HG03520 (cell line): ENCODE data around the gene FBXL16.
"Not testable (repeated sequence)": the region's sequence is repeated elsewhere in the genome, so short reads cannot be mapped to it uniquely, and the experiment has no call there.

Experiments
- ATAC-seq: cut with Tn5 transposase; IDR thresholded peaks from one replicate; pipeline ENCODE4 v1.9.1; 2021; ENCODE audit warnings: mild to moderate bottlenecking, moderate library complexity; ENCODE audit not compliant: unreplicated experiment

Gene FBXL16

GRCh38 chr16:723695-724094 lies 18.1 kb upstream of the FBXL16 start:
- no peak for ATAC-seq

- no peak for ATAC-seq
Measured at GRCh38 chr16:722835-723633, 17.4 kb upstream of the FBXL16 start.

DNA sequence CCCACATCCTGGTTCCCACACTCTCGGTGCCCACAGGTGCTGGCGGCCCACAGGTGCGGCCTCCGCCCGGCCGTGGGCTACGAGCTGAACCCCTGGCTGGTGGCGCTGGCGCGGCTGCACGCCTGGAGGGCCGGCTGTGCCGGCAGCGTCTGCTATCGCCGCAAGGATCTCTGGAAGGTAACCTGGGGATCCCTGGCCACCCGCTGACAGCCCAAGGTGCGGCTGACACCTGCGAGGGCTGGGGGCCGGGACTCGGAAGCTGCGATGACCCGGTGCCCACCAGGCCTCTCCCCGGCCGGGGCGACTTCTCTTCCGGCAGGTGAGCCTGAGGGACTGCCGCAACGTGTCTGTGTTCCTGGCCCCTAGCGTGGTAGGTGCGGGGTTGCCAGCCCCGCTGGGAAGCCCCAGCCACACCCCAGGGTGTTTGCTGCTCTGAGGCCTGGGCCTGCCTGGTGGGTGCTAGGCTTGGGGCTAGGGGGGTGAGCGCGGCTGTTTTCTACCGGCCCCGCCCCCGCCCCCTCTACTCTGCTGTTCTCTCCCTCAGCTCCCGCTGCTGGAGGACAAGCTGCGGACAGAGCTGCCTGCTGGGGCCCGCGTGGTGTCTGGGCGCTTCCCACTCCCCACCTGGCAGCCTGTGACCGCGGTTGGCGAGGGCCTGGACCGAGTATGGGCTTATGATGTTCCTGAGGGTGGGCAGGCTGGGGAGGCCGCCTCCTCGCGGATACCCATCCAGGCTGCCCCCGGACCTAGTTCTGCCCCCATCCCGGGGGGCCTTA lies 16.4 kb upstream of the FBXL16 start:
- no peak for ATAC-seq

DNA sequence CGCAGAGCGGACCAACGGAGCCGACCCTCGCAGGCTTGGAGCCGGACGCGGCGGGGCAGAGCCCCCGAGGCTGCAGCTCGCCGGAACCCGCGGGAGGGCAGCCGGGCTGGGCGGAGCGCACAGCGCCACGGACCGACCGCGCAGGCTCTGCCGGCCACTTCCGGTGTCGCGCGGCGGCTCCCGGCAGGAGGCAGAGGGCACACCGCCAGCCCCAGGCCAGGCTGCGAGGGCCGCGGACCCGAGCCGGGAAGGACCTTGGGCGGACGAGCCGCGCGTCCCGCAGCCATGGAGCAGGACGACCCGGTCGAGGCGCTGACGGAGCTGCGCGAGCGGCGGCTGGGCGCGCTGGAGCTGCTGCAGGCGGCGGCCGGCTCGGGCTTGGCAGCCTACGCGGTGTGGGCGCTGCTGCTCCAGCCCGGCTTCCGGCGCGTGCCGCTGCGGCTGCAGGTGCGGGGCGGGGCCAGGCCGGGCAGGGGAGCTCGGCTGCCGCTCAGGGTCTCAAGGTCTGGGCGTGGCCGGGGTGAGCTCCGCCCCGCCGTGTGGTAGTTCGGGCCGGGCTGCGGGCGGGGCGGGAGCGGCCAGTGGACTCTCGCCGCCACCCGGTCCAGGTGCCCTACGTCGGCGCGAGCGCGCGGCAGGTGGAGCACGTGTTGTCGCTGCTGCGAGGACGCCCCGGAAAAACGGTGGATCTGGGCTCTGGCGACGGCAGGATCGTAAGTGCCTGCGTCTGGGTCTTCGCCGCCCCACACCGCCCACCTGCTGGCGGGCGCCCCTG lies 15.6 kb upstream of the FBXL16 start, which contains the start of gene ANTKMT:
Gene ANTKMT, plus strand, starts transcription at position 157 of the 775 bp plus-strand sequence. Its CDS starts 129 bp downstream, at position 286.
- ATAC-seq, result peak; percentile 58

GRCh38 chr16:720447-720989 lies 14.9 kb upstream of the FBXL16 start:
- ATAC-seq, result peak; percentile 19

DNA sequence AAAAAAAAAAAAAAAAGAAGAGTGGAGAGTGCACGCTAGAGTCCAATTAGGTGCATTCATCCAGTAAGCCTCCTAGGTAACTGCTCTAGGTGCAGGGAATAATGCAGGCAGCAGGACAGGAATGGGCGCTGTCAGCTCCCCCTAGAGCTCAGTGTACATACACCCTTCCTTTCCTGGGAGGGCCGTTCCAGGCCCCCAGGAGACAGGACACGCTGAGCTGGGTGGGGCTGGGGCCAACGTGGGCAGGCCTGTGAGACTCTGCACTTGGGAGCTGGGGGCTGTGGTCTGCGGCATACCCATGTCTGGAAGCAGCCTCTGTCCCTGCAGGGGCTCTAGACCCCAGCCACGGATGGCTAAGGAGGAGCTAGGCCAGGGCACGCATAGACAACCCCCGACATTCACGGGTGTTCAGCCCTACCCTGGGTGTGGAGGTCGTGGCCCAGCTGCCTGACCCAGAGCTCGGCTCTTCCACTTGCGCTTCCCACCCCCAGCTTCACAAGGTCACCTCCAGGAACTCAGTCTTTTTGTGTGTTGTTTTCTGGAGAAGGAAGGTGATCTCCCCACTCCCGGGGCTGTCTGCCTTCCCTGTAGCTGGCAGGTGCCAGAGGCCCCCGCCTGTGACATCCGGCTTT lies 14.3 kb upstream of the FBXL16 start:
- no peak for ATAC-seq

GRCh38 chr16:718922-719321 lies 13.3 kb upstream of the FBXL16 start:
- no peak for ATAC-seq

- ATAC-seq, result no peak
Measured at GRCh38 chr16:718389-718788, 12.8 kb upstream of the FBXL16 start.

DNA sequence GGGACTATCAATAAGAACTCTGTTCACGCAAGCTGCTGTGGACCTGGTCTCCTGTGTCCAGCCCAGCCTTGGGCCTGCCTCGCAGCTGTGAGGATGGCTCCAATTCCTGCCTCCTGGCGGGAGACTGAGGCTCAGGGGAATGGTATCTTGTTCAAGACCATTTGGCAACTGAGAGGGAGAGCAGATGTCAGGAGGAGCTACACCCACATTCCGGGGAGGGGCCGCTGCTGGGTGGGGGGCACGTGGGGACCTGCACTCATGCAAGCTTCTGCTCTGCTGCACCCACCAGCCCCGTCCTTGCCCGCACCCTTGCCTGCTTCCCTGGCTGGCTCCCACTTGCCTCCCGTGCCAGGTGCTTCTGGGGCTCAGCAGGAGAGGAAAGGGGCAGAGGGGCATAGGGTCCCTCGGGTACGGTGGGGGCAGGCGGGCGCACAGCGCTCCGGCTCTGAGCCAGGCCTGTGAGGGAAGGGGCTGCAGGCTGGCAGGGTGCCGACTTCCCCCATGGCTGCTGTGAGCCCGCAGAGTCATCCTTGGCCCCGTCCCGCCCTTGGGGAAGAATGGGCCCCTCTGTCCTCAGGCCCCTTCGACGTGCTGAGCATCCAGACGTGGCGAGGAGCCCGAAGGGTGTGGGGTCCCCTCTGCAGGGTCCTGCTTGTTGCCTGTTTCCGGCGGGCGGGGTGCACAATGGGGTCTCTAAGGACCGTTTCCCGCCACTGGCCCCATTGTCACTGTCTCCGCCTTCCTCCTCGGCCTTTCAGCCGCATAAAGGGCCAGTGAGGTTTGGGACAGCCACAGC lies 12.0 kb upstream of the FBXL16 start:
- no peak for ATAC-seq

DNA sequence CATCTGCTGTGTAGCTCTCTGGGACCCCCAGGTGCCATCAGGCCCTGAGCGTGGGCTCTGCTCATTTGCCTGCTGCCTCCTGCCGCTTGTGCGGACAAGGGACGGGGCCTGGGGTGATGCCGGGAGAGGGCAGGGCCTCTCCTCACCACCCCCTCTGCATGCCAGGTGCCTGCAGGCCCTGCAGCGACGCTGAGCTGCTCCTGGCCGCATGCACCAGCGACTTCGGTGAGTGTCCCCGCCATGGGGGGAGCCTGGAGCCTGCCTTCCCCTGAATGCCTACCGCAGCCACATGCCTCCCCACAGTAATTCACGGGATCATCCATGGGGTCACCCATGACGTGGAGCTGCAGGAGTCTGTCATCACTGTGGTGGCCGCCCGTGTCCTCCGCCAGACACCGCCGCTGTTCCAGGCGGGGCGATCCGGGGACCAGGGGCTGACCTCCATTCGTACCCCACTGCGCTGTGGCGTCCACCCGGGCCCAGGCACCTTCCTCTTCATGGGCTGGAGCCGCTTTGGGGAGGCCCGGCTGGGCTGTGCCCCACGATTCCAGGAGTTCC lies 11.2 kb upstream of the FBXL16 start:
- ATAC-seq, result no peak

GRCh38 chr16:716200-716568 lies 10.6 kb upstream of the FBXL16 start:
- no peak for ATAC-seq

GRCh38 chr16:715477-716199 lies 10.0 kb upstream of the FBXL16 start:
- ATAC-seq, result peak; percentile 9

DNA sequence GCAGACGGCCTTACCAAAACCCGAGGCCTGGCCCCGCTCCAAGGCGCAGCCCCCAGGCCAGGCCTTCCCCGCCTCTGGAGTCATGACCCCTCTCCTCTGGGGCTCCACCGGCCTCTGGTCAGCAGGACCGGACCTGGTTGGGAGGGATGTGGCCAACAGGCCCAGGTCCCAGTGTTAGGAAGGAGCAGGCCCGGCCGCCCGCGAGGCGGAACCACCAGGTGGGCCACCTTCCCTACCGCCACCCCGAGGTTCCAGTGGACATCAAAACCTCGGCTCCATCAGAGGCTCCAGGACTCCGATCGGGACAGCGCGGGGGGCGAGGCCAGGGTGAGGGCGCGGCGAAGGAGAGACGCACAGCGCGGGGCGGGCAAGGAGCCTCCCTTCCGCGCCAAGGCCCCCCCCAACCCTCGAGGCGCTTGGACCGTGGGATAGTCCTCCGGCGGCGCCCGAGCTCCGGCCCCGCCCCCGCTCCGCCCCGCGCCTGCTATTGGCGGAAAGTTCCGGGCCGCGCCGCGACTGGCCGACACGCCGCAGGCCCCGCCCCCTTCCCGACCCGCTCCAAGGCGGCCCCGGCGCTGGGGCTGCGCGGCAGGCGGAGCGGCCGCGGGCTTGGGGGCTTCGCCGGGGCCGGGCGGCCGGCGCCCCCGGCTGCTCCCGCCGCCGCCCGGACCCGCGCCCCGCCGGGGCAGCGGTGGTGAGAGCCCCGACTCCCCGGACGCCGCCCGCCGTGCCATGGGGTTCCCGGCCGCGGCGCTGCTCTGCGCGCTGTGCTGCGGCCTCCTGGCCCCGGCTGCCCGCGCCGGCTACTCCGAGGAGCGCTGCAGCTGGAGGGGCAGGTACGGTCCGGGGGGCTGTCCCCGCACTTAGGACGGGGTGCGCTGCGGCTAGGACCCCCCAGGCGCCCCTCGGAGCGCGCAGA lies 9.2 kb upstream of the FBXL16 start, which contains the start of gene METRN:
Gene METRN, plus strand, starts transcription at position 561 of the 919 bp plus-strand sequence. Its CDS starts 172 bp downstream, at position 733.
- peak; percentile 61 for ATAC-seq

- ATAC-seq, result no peak
Measured at GRCh38 chr16:714079-714478, 8.5 kb upstream of the FBXL16 start.

DNA sequence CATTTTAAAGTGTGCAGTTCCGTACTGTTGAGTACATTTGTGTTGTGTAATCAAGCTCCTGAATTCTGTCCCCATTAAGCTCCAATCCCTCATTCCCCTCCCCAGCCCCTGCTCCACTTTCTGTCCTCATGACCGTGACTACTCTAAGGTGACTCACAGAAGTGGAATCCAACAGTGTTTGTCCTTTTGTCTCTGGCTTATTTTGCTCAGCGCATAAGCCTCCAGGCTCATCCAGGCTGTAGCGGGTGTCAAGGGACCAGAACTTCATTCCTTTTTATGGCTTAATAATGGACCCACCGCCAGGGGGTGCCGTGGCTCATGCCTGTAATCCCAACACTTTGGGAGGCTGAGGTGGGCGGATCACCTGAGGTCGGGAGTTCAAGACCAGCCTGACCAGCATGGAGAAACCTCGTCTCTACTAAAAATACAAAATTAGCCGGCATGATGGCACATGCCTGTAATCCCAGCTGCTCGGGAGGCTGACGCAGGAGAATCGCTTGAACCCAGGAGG lies 7.2 kb upstream of the FBXL16 start:
- ATAC-seq, result not testable (repeated sequence)

DNA sequence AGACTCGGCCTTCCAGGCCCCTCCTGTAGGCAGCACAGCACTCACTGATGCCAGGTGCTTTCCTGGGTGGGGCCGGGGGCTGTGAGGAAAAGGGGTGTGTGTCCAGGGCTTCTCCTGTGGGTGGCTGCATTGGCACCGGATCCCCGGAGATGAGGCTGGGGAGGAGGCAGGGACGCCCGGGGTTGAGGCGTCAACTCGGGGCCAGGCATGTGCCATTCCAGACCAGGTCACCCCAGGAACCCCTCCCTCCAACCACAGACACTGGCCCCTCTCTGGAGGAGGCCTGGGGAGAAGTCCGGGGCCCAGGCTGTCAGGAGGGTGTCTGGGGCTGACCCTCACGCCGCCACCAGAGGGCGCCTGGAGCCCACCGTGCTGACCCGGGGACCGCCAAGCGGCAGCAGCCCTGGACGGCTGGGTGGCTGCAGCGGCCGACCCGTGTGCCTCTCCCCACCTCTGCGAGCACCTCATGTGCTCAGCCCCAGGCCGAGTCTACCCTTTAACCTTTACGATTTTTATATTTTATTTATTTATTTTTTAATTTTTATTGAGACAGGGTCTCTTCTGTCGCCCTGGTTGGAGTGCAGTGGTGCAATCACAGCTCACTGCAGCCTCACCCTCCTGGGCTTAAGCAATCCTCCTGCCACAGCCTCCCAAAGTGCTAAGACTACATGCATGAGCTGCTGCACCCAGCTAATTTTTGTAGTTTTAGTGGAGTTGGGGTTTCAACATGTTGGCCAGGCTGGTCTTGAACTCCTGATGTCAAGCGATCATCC lies 6.1 kb upstream of the FBXL16 start:
- ATAC-seq, result no peak

DNA sequence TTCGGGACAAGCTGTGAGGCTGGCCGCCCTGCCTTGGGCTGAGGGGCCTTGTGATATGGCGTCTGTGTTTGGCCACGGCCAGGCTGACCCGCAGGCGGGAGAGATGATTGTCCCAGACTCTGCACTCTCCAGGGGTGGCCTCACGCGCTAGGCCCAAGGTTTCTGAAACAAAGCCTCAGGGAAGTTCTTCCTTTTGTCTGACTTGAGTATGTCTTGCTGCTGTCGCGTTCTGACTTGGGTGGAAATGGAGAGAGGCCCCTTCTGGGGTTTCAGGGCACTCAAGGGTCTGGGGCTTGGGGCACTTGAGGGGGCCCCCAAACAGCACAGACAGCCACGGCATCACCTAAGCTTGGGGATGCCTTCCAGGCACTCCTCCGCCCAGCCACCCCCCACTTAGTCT lies 5.5 kb upstream of the FBXL16 start:
- no peak for ATAC-seq
